ENCODE results near the gene UPK3A.

GRCh38 chr22:45268958-45269844 is 15.5 kb upstream of the UPK3A start:
- TF ChIP-seq CTCF (IDR thresholded peaks at IDR 0.05) (peak; percentile 61 to 98 (median 84)), POLR2A (IDR thresholded peaks at IDR 0.05) (no peak)

Data from adrenal gland (tissue), 5 donors.